ENCODE data around the gene PREX1.

PREX1 gene

GRCh38 chr20:48826069-48826468 lies 1.7 kb downstream of the PREX1 start:
- no peak for DNase-seq (ENCODE audit: low spot score)

- DNase-seq (ENCODE audit: low spot score), result no peak
These were observed 2.3 kb downstream of the PREX1 start for GRCh38 chr20:48825566-48825920.

- no peak for DNase-seq (ENCODE audit: low spot score)
These were observed 2.8 kb downstream of the PREX1 start for GRCh38 chr20:48824830-48825565.

GRCh38 chr20:48823960-48824498 lies 3.8 kb downstream of the PREX1 start:
- no peak for DNase-seq (ENCODE audit: low spot score)

GRCh38 chr20:48823476-48823875 lies 4.3 kb downstream of the PREX1 start:
- DNase-seq (ENCODE audit: low spot score), result no peak

- no peak for DNase-seq (ENCODE audit: low spot score)
These were observed 4.9 kb downstream of the PREX1 start for GRCh38 chr20:48822879-48823385.

GRCh38 chr20:48822178-48822577 lies 5.6 kb downstream of the PREX1 start:
- no peak for DNase-seq (ENCODE audit: low spot score)

GRCh38 chr20:48821261-48821920 lies 6.4 kb downstream of the PREX1 start:
- DNase-seq (ENCODE audit: low spot score), result no peak

GRCh38 chr20:48820649-48820973 lies 7.2 kb downstream of the PREX1 start:
- no peak for DNase-seq (ENCODE audit: low spot score)

- DNase-seq (ENCODE audit: low spot score), result no peak
These were observed 7.8 kb downstream of the PREX1 start for GRCh38 chr20:48819821-48820648.

- DNase-seq (ENCODE audit: low spot score), result no peak
These were observed 8.7 kb downstream of the PREX1 start for GRCh38 chr20:48819089-48819488.

- no peak for DNase-seq (ENCODE audit: low spot score)
These were observed 9.3 kb downstream of the PREX1 start for GRCh38 chr20:48818481-48818987.

- no peak for DNase-seq (ENCODE audit: low spot score)
These were observed 9.8 kb downstream of the PREX1 start for GRCh38 chr20:48818031-48818370.

- no peak for DNase-seq (ENCODE audit: low spot score)
These were observed 10.3 kb downstream of the PREX1 start for GRCh38 chr20:48817367-48818030.

- DNase-seq (ENCODE audit: low spot score), result no peak
These were observed 11.3 kb downstream of the PREX1 start for GRCh38 chr20:48816282-48817205.

GRCh38 chr20:48815537-48815936 lies 12.3 kb downstream of the PREX1 start:
- DNase-seq (ENCODE audit: low spot score), result no peak

GRCh38 chr20:48814633-48815032 lies 13.2 kb downstream of the PREX1 start:
- DNase-seq (ENCODE audit: low spot score), result no peak

GRCh38 chr20:48813930-48814546 lies 13.8 kb downstream of the PREX1 start:
- no peak for DNase-seq (ENCODE audit: low spot score)

- no peak for DNase-seq (ENCODE audit: low spot score)
These were observed 14.4 kb downstream of the PREX1 start for GRCh38 chr20:48813446-48813747.

- no peak for DNase-seq (ENCODE audit: low spot score)
These were observed 15.0 kb downstream of the PREX1 start for GRCh38 chr20:48812600-48813445.

All from NAMALWA (cell line).